Liver (tissue), 9 donors: ENCODE results near the gene ABCA13. TPM values are rescaled to one million over a fixed set of nuclear protein-coding genes. Genes with fewer than 3 reads are reported as not detected.

ENCODE experiments used
- DNase-seq: peaks from one replicate; pipeline ENCODE4 v3.0.0-alpha.2; 2017; ENCODE audit warnings: low spot score
- H3K27ac ChIP-seq, 2 donors: one replicate each; pipeline ENCODE4 v1.7.0; 2013; ENCODE audit warnings: inconsistent platforms in 2 of 2, low read length in 2 of 2, control low read depth in 1 of 2, low read depth in 1 of 2, mild to moderate bottlenecking in 1 of 2
- H3K27me3 ChIP-seq, 4 donors: one replicate each; pipeline versions ENCODE4 v1.6.1 to v1.7.0; 2013; ENCODE audit warnings: low read length in 3 of 4, inconsistent platforms in 1 of 4, mild to moderate bottlenecking in 1 of 4, moderate library complexity in 1 of 4; ENCODE audit not compliant: control insufficient read depth in 4 of 4, insufficient read depth in 4 of 4
- H3K36me3 ChIP-seq, 4 donors: one replicate each; pipeline versions ENCODE4 v1.6.1 to v1.7.0; 2013; ENCODE audit warnings: low read length in 3 of 4, mild to moderate bottlenecking in 3 of 4, low read depth in 1 of 4, moderate library complexity in 1 of 4; ENCODE audit not compliant: control insufficient read depth in 4 of 4, insufficient read depth in 3 of 4
- H3K4me1 ChIP-seq, 4 donors: one replicate each; pipeline versions ENCODE4 v1.6.1 to v1.7.0; 2013; ENCODE audit warnings: low read length in 3 of 4, mild to moderate bottlenecking in 3 of 4, moderate library complexity in 1 of 4; ENCODE audit not compliant: control insufficient read depth in 4 of 4, insufficient read depth in 4 of 4
- H3K4me3 ChIP-seq, 3 donors: one replicate each; pipeline versions ENCODE4 v1.6.1 to v1.7.0; 2013; ENCODE audit warnings: low read length in 3 of 3, control low read depth in 1 of 3, low read depth in 1 of 3, mild to moderate bottlenecking in 1 of 3
- H3K9ac ChIP-seq, 2 donors: one replicate each; pipeline ENCODE4 v1.7.0; 2013; ENCODE audit warnings: low read length in 2 of 2, mild to moderate bottlenecking in 2 of 2, moderate library complexity in 2 of 2, control low read depth in 1 of 2, low read depth in 1 of 2
- H3K9me3 ChIP-seq, 4 donors: one replicate each; pipeline versions ENCODE4 v1.6.1 to v1.7.0; 2013; ENCODE audit warnings: low read length in 3 of 4; ENCODE audit not compliant: control insufficient read depth in 4 of 4
- ATF3 ChIP-seq: IDR thresholded peaks from 2 replicates; pipeline ENCODE4 v1.6.1; 2016; ENCODE audit warnings: antibody characterized with exemption
- CTCF ChIP-seq: fragments of 150-350 bp; IDR thresholded peaks from 2 replicates; pipeline ENCODE4 v1.5.1; 2017; ENCODE audit warnings: improper control_type of control experiment, low read depth, low read length; ENCODE audit not compliant: missing input control
- EGR1 ChIP-seq, 2 donors: IDR thresholded peaks; 2 replicates each; pipeline ENCODE4 v1.6.1; 2016 to 2018; ENCODE audit warnings: antibody characterized with exemption in 2 of 2, low read depth in 2 of 2
- FOXA1 ChIP-seq: IDR thresholded peaks from 2 replicates; pipeline ENCODE4 v1.6.1; 2016; ENCODE audit warnings: antibody characterized with exemption
- FOXA2 ChIP-seq: IDR thresholded peaks from 2 replicates; pipeline ENCODE4 v1.6.1; 2016; ENCODE audit warnings: antibody characterized with exemption
- GABPA ChIP-seq, 2 donors: IDR thresholded peaks in 1 of 2; conservative IDR thresholded peaks in 1 of 2; 2 replicates each; pipeline ENCODE4 v1.6.1; 2016; ENCODE audit warnings: antibody characterized with exemption in 2 of 2, mild to moderate bottlenecking in 1 of 2, moderate library complexity in 1 of 2
- HNF4A ChIP-seq, 2 donors: conservative IDR thresholded peaks; 2 replicates each; pipeline ENCODE4 v1.6.1; 2016; ENCODE audit warnings: antibody characterized with exemption in 2 of 2, mild to moderate bottlenecking in 2 of 2
- HNF4G ChIP-seq: IDR thresholded peaks from 2 replicates; pipeline ENCODE4 v1.6.1; 2016; ENCODE audit warnings: antibody characterized with exemption
- JUND ChIP-seq, 2 donors: IDR thresholded peaks; 2 replicates each; pipeline ENCODE4 v1.6.1; 2016; ENCODE audit warnings: antibody characterized with exemption in 2 of 2
- MAX ChIP-seq: IDR thresholded peaks from 2 replicates; pipeline ENCODE4 v1.6.1; 2016; ENCODE audit warnings: antibody characterized with exemption
- NR2F2 ChIP-seq: IDR thresholded peaks from 2 replicates; pipeline ENCODE4 v1.6.1; 2016; ENCODE audit warnings: antibody characterized with exemption
- RAD21 ChIP-seq, 2 donors: IDR thresholded peaks; 2 replicates each; pipeline ENCODE4 v1.6.1; 2016; ENCODE audit warnings: antibody characterized with exemption in 2 of 2, mild to moderate bottlenecking in 2 of 2
- REST ChIP-seq: IDR thresholded peaks from 2 replicates; pipeline ENCODE4 v1.6.1; 2016; ENCODE audit warnings: antibody characterized with exemption, mild to moderate bottlenecking
- RXRA ChIP-seq, 2 donors: IDR thresholded peaks; 2 replicates each; pipeline ENCODE4 v1.6.1; 2017 to 2018; ENCODE audit warnings: antibody characterized with exemption in 2 of 2, mild to moderate bottlenecking in 1 of 2
- SP1 ChIP-seq: IDR thresholded peaks from 2 replicates; pipeline ENCODE4 v1.6.1; 2018; ENCODE audit warnings: antibody characterized with exemption, mild to moderate bottlenecking
- TAF1 ChIP-seq: conservative IDR thresholded peaks from 2 replicates; pipeline ENCODE4 v1.6.1; 2016; ENCODE audit warnings: antibody characterized with exemption, mild to moderate bottlenecking
- YY1 ChIP-seq: IDR thresholded peaks from 2 replicates; pipeline ENCODE4 v1.6.1; 2016; ENCODE audit warnings: antibody characterized with exemption, mild to moderate bottlenecking
- ZBTB33 ChIP-seq: IDR thresholded peaks from 2 replicates; pipeline ENCODE4 v1.6.1; 2016; ENCODE audit warnings: antibody characterized with exemption
- WGBS: extraction: QIAGEN DNeasy Blood & Tissue Kit; methylation state at CpG from one replicate; pipeline ENCODE4 v1.1.7; 2013; 5-methylcytosine and 5-hydroxymethylcytosine counted together
- polyA plus RNA-seq, 2 donors: library from polyadenylated mRNA; stranded (reverse) in 1 of 2; unstranded in 1 of 2; fragments of 200-250 nt in 1 of 2; fragments of >200 nt in 1 of 2; fragmentation: Nextera tagmentation in 1 of 2; extraction: Ambion mirVana in 1 of 2; gene quantifications; one replicate each; pipeline versions ENCODE4 v1.2.1 to v1.2.3, GENCODE V29; 2013 to 2015
- total RNA-seq, 2 donors: library from RNA; depleted of rRNA; stranded (reverse); fragments of >200 nt; gene quantifications; one replicate each; pipeline ENCODE4 v1.2.3, GENCODE V29; 2014
- donor health status: healthy.
- donor health status: healthy.
- donor health status: healthy.
- donor health status: healthy.
- donor health status: healthy.

Gene ABCA13
- total and polyA plus RNA-seq, 4 donors, result 0.22 to 1.0 (median 0.66) TPM

- WGBS, result 61% methylated on average over 9 of the region's 9 CpGs
- Histone ChIP-seq H3K27ac (no peak overlapping the region), H3K27me3 (no peaks in the 10 kb centered on the region), H3K9me3 (no peaks in the 10 kb centered on the region), H3K36me3 (no peaks in the 10 kb centered on the region), H3K9ac (no peak overlapping the region), H3K4me1 (no peaks in the 10 kb centered on the region), H3K4me3 (no peak overlapping the region)
- DNase-seq, result no peak
- no peak for TF ChIP-seq HNF4G
- no peak for TF ChIP-seq FOXA1
- TF ChIP-seq EGR1 (IDR thresholded peaks at IDR 0.05; ENCODE audit: low read depth in 2 of 2), result no peak
- TF ChIP-seq TAF1, result no peak
- no peak for TF ChIP-seq ZBTB33
- TF ChIP-seq SP1, result no peak
- no peak for TF ChIP-seq REST
- TF ChIP-seq MAX, result no peak
- TF ChIP-seq HNF4A (conservative IDR thresholded peaks at IDR 0.05), result no peak
- no peak for TF ChIP-seq RXRA (IDR thresholded peaks at IDR 0.05)
- no peak for TF ChIP-seq ATF3
- TF ChIP-seq NR2F2, result no peak
- TF ChIP-seq YY1, result no peak
- no peak for TF ChIP-seq GABPA (IDR thresholded peaks at IDR 0.05 in 1 of 2, conservative IDR thresholded peaks at IDR 0.05 in 1 of 2)
- no peak for TF ChIP-seq JUND (IDR thresholded peaks at IDR 0.05)
- no peak for TF ChIP-seq RAD21 (IDR thresholded peaks at IDR 0.05)
- no peak for TF ChIP-seq FOXA2
- TF ChIP-seq CTCF, result no peak
These were observed 74.7 kb downstream of the ABCA13 start for GRCh38 chr7:48245751-48246472.
